Stimulated activated CD8-positive, alpha-beta memory T cell treated with anti-CD3 and anti-CD28 coated beads, Interleukin-15, amount 100 ng/mL, for 1 hour (primary cell): ENCODE data around the gene RSPH6A.

Experiments used
- DNase-seq: peaks from one replicate; pipeline ENCODE4 v3.0.0-alpha.2; 2020; ENCODE audit warnings: low read depth

RSPH6A gene

GRCh38 chr19:45825263-45825605 is 10.1 kb upstream of the RSPH6A start:
- DNase-seq, result no peak

DNA sequence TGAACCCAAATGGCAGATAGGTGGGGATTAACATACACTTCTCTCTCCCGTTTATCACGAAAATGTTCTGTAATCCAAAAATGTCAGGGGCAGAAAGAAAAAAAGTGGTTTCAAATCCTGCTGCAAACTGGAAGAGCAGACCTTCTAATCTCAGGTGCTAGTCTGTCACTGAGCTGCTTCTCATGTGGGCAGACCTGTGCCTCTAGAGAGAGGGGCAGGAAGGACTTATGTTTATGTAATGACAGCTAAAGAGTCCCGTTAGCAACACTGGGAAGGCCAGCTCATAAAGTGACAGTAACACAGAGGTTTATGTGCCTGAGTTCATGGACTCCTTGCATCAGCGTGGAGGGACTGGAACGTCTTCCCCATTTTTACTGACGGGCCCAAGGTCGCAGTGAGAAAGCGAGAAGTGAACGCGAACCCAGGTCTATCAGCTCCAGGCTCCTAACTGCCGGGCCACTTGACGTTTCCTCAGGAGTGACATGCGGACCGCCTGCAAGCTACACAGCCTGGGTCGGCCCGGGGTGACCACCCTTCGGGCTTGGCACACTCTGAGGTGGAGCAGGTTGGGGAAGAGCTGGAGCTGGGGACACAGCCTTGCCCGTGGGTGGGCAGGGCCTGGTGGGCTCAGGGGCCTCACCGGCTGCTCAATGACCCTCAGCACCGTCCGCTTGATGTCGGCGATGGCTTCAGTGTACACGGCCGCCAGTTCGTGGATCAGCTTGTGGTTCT is 9.6 kb upstream of the RSPH6A start:
- no peak for DNase-seq

DNA sequence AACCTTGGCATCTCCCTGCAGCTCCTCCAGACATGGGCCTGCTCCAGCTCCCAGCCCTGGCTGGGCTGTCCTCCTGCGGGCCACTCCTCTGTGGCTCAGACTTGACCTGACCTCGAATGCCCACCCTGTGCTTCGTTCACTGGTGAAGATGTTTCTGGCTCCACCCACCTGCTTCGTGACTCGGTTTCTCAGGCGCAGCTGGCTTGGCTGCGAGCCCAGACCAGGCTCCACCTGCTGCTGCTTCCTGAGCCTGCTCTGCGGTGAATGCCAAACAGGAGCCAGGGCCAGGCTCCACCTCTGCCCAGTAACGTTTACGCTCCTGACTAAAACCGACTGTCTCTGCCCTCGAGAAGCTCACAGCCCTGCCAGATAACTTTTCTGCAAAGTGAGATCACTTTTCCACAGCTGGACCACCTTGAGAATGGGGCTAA is 8.9 kb upstream of the RSPH6A start:
- DNase-seq, result no peak

GRCh38 chr19:45823182-45823581 is 8.1 kb upstream of the RSPH6A start:
- DNase-seq, result no peak

DNA sequence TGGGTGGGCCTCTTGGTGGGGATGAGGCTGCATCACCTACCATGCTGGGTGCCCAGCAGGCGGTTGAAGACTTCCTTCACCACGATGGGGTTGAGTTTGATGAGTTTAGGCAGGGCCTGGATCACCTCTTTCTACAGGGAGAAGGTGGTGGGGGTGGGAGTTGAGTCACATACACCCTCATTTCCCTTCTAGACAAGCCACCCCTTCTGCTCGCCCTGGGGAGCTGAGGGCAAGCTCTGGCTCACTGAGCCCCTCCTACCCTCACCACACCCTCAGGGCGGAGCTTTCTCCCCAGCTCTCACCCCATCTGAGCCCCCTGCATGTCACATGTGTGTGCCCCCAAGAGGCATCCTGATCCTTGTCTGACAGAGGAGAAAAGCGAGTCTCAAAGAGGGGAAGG is 7.6 kb upstream of the RSPH6A start:
- no peak for DNase-seq

DNA sequence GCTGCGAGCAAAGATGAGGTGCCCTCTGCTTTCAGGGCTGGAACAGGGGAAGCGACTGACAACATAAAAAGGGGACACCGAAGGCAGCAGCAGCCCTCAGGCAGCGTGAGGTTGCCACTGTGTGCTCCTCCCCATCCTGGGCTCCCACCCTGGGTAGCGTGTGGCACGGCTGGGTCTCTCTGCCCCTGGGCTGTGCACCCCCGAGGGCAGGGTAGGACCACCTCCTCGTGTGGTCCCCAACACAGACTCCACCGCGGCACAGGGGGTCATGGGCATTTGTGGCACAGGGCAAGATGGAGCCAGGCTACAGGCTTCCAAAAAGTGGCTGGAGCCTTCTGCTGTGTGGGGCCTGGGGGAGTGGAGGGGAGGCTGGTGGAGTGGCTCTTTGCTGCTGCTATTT is 6.5 kb upstream of the RSPH6A start:
- no peak for DNase-seq

- no peak for DNase-seq
Measured at GRCh38 chr19:45821103-45821521, 6.0 kb upstream of the RSPH6A start.

DNA sequence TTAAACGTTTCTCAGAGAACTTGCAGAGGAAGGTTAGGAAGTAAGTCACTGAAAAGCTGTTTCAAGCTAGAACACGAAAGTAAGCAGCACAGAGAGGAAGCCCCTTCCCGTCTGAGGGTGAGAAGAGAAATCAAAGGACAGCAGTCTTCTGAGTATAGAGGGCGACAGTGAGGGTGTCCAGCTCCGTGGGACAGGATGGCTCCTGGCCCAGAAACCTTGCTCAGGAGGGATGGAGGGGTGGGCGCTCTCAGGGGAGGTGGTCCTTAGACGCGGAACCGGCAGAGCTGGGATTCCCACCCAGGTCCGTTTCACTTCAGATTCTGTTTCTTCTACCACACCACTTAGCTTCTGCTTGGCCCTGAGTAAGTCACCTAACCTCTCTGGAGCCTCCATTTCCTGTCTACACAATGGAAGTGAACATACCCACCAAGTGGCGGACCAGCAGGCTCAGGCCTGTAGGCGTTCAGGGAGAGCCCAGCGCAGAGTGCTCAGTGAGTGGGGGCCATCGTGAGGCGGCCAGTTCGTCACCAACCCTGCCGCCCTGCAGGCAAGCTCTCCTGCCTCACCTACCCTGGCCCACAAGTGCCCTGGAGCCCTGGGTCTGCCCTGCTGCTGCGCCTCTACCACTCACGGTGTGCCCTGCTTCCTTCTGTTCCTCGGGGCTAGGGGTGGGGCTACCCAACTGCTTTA is 5.5 kb upstream of the RSPH6A start:
- no peak for DNase-seq

DNA sequence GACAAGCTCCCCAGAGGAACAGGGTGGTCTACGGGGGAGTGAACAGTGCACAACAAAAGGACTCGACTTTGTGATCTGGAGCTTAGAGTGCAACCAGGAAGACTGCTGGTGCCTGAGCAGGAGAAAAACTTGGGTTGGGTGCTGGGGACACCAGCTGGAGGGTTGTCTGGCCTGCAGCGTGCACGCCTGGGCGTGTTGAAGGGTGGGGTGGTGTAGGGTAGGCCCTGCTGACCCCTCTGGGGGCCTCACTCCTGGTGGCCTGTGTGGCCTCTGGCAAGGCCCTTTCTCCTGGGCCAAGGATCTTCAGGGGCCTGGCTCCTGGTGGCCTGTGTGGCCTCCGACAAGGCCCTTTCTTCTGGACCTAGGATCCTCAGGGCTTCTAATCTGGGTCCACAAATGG is 4.7 kb upstream of the RSPH6A start:
- DNase-seq, result no peak

DNA sequence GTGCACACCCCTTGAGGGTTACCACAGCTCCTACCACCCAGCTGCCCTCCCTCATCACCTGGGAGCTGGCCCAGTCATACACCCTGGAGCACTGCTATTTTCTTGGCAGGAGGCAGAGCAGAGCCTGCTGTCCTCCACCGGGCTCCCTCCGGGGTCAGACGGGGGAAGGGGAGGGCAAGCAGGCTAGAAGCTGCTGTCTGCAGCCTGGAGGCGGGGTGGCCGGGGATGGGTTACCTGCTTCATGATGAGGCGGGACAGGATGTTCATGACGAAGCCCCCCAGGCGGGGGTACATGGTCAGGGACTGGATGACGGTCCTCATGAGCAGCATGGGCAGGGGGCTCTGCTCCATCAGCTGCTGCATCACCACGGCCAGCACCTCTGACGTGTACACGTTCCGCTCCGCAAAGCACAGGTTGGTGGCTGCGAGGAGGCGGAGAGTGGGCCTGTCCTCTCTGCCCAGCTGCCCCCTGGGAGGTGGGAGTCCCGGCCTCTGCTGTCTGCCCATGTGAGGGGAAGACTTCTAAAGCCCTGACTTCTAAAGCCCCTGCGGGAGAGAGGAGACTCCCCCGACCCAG is 2.7 kb upstream of the RSPH6A start:
- no peak for DNase-seq

DNA sequence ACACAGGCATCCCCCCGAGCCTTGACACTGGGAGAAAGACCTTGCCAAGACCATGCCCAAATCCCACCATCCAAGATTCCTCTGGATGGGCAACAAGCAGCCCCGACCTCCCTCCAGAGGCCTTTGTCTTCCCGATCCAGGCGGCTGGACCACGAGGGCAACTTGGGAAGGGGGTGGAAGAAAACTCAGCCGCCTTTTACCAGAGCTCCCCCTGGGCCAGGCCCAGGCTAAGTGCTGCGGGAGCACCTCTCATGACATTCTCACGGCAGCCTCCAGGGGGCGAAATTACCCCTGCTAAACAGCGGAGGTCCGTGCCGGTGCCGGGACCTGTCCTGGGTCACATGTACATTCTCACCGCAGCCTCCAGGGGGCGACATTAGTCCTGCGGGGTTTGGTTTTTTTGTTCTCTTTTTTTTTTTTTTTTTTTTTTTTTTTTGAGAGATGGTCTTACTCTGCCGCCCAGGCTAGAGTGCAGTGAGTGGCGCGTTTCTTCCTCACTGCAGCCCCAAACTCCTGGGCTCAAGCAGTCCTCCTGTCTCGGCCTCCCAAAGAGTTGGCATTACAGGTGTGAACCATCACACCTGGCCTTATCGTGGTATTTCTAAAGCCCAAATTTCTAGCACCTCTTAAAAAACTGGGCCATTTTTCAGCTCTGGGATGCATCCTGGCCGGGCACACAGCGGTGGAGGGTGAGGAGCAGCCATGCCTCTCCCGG is 2.1 kb upstream of the RSPH6A start:
- peak; percentile 95 for DNase-seq

- DNase-seq, result no peak
Measured at GRCh38 chr19:45816236-45817009, 1.3 kb upstream of the RSPH6A start.

- no peak for DNase-seq
Measured at GRCh38 chr19:45815481-45816216, 541 bp upstream of the RSPH6A start.

- DNase-seq, result no peak
Measured at GRCh38 chr19:45814166-45814780, 835 bp downstream of the RSPH6A start.

GRCh38 chr19:45812297-45812696 is 2.8 kb downstream of the RSPH6A start:
- no peak for DNase-seq

DNA sequence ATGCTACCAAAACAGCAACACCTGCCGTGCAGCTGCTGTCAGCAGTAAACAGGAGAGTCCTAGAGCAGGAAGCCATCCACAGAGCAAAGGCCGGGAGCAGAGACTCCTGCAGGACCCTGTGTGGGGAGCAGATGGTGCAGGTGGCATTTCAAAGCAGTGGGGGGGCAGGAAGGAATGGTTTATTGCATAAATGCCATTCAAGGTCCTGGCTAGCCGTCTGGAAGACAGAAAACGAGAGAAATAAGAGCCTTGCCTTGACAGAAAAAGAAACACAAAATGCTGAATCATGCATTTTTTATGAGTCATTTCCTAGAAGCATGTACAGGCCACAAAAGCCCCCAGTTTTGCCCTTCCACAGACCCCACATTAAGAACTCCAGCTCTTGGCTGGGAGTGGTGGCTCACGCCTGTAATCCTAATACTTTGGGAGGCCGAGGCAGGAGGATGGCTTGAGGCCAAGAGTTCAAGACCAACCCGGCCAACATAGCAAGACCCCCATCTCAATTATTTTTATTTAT is 5.4 kb downstream of the RSPH6A start:
- DNase-seq, result no peak

DNA sequence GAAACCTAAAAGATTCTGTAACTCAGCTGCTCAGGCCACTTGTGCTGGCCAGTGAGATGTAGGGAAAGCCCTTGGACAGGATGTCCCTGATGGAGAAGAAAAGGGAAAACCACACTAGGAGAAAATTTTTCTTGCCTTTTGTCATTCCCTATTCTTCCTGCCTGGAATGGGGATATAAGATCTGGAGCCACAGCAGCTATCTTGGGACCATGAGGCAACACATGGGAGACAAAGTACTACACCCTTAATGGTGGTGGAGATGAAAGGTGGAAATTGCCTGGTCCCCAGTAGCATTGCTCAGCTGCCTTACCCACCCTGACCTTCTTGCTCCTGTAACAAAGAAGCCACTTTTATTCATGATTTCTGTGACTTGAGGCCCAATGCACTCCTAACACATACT is 9.4 kb downstream of the RSPH6A start:
- DNase-seq, result no peak

DNA sequence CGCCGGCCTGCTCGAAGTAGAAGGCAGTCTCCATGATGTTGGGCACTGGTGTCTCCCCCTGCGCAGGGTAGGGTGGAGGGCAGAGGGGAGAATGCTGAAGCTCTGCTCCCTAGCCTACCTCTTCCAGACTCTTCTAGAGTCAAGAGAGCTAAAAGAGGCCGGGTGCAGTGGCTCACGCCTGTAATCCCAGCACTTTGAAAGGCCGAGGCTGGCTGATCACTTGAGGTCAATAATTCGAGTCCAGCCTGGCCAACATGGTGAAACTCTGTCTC is 10.2 kb downstream of the RSPH6A start:
- DNase-seq, result no peak

GRCh38 chr19:45804140-45804958 is 10.8 kb downstream of the RSPH6A start:
- no peak for DNase-seq

DNA sequence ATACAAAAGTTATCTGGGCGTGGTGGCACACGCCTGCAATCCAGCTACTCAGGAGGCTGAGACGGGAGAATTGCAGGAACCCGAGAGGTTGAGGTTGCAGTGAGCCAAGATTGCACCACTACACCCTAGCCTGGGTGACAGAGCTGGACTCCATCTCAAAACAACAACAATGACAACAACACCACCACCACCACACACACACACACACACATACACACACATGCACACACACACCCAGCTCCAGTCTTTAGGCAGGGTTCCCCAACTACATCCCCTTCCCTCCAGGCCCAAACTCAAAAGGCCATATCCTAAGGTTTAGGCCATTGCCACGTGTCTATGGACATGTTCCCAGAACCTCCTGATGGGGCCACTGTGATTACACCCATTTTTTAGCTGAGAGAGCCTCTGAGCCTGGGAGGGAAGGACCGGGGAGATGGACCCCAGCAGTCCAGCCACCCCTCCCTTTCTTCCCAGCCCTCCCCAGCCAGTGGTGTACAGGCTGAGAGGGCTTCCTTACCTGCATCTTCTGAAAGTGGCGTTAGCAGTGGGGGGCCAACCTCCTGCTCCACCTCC is 13.4 kb downstream of the RSPH6A start:
- no peak for DNase-seq
